OCI-LY3 (cell line): ENCODE data around the gene SLC8A2.

Experiments used
- EZH2phosphoT487 ChIP-seq: fragments of 200-600 bp; shearing (Covaris generic); IDR thresholded peaks from 2 replicates; pipeline ENCODE4 v1.6.1; 2018; ENCODE audit warnings: antibody characterized with exemption, mixed run types, low read depth
- TF ChIP-seq, protein P1 (sequence below): fragments of 200-600, 300-600 bp; sonication (generic); IDR thresholded peaks from 2 replicates; pipeline ENCODE4 v1.5.1; 2014; ENCODE audit warnings: antibody characterized with exemption, low read length, low read depth

DNA sequence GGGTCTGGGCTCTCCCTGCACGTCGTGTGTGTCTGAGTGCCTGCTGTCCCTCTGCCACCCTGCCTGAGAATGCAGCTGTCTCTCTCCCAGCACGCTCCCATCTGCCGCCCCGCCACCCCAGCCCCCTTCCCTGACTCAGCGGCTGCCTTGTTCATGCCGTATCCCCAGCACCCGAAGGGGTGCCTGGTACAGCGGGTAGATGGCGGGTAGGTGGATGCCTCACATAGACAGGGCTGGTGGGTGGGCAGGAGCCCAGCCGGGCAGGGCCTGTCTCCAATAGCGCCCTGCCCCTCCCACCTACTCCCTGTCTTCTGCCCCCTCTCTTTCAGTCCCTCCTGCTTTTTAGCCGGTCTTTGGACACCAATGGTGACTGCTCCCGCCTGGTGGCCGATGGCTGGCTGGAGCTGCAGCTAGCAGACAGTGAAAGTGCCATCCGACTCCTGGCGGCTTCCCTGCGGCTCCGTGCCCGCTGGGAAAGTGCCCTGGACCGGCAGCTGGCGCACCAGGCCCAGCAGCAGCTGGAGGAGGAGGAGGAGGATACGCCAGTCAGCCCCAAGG lies 92.2 kb downstream of the SLC8A2 start:
- TF ChIP-seq, protein P1, sequence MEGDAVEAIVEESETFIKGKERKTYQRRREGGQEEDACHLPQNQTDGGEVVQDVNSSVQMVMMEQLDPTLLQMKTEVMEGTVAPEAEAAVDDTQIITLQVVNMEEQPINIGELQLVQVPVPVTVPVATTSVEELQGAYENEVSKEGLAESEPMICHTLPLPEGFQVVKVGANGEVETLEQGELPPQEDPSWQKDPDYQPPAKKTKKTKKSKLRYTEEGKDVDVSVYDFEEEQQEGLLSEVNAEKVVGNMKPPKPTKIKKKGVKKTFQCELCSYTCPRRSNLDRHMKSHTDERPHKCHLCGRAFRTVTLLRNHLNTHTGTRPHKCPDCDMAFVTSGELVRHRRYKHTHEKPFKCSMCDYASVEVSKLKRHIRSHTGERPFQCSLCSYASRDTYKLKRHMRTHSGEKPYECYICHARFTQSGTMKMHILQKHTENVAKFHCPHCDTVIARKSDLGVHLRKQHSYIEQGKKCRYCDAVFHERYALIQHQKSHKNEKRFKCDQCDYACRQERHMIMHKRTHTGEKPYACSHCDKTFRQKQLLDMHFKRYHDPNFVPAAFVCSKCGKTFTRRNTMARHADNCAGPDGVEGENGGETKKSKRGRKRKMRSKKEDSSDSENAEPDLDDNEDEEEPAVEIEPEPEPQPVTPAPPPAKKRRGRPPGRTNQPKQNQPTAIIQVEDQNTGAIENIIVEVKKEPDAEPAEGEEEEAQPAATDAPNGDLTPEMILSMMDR = no peak
- no peak for TF ChIP-seq EZH2phosphoT487
